K562 (cell line): ENCODE data around the gene PCOLCE2. TPM values are rescaled to one million over a fixed set of nuclear protein-coding genes. Genes with fewer than 3 reads are reported as not detected.

Experiments used
- ATAC-seq: fragments of 200-7000 bp; cut with Tn5 transposase; 3 replicates; pipeline ENCODE4 v1.9.1; 2020; ENCODE audit warnings: moderate library complexity
- BruUV-seq: library from RNA; stranded (reverse); fragments of 400-500 nt; replicated peaks from 2 replicates; lab custom pipeline; 2021; lab: Mats Ljungman, UMichigan
- CTCF ChIA-PET: fragments of 300-600 bp; formaldehyde crosslinking; extraction: SDS; loops from one replicate; lab custom pipeline; 2021; ENCODE audit warnings: low intra/inter-chr PET ratio; lab: Yijun Ruan, JAX
- POLR2A ChIA-PET: fragments of 300-600, 350-650 bp; sonication (Branson Sonifier 250); formaldehyde crosslinking; extraction: SDS; loops from one replicate; lab custom pipeline; 2021; ENCODE audit warnings: antibody characterized with exemption, inconsistent platforms; lab: Yijun Ruan, JAX
- DNase-seq, 4 experiments: peaks; one replicate each; pipeline versions ENCODE4 v3.0.0 to v3.0.0-alpha.2; 2011 to 2018; ENCODE audit warnings: low spot score in 3 of 4, mixed read lengths in 3 of 4; ENCODE audit errors: extremely low read depth in 1 of 4
- FAIRE-seq: peaks from 2 replicates; lab custom pipeline; 2011; peaks lifted over from hg19 to GRCh38; lab: Jason Lieb, UNC
- H2AFZ ChIP-seq: 2 replicates; pipeline ENCODE4 v1.6.0; 2011; ENCODE audit warnings: low read depth, low read length, control low read depth, inconsistent platforms
- H3K27ac ChIP-seq: fragments of 200-600 bp; 3 replicates; pipeline ENCODE4 v1.8.0; 2011; ENCODE audit warnings: low read depth, mild to moderate bottlenecking, control low read depth, inconsistent platforms, low read length, moderate library complexity, mixed read lengths; ENCODE audit errors: extremely low read depth
- H3K27me3 ChIP-seq, 2 experiments: fragments of 300-600 bp in 1 of 2; 2 replicates in 1 of 2; 3 replicates in 1 of 2; pipeline versions ENCODE4 v1.6.0 to v1.8.0; 2011; ENCODE audit warnings: inconsistent platforms in 2 of 2, low read length in 2 of 2, mild to moderate bottlenecking in 1 of 2, mixed read lengths in 1 of 2, moderate library complexity in 1 of 2; ENCODE audit not compliant: control insufficient read depth in 2 of 2, insufficient read depth in 2 of 2
- H3K36me3 ChIP-seq: fragments of 300-600 bp; 3 replicates; pipeline ENCODE4 v1.8.0; 2011; ENCODE audit warnings: mild to moderate bottlenecking, low read length, inconsistent platforms; ENCODE audit not compliant: control insufficient read depth, insufficient read depth
- H3K4me1 ChIP-seq, 2 experiments: fragments of 200-600 bp in 1 of 2; replicated peaks in 1 of 2; 2 replicates in 1 of 2; 3 replicates in 1 of 2; pipeline versions ENCODE4 v1.5.1 to v1.8.0; 2011; ENCODE audit warnings: inconsistent platforms in 2 of 2, low read length in 2 of 2, mild to moderate bottlenecking in 1 of 2, mixed read lengths in 1 of 2, moderate library complexity in 1 of 2; ENCODE audit not compliant: control insufficient read depth in 2 of 2, insufficient read depth in 2 of 2
- H3K4me2 ChIP-seq: 2 replicates; pipeline ENCODE4 v1.6.1; 2011; ENCODE audit warnings: low read length, control low read depth, inconsistent platforms, mixed read lengths; ENCODE audit not compliant: insufficient read depth
- H3K4me3 ChIP-seq: fragments of 200-600 bp; sonication (generic), shearing (Covaris generic); 2 replicates; pipeline ENCODE4 v1.5.1; 2016; ENCODE audit warnings: control low read depth, inconsistent platforms
- H3K79me2 ChIP-seq: fragments of 200-600 bp; 3 replicates; pipeline ENCODE4 v1.8.0; 2011; ENCODE audit warnings: low read length, inconsistent platforms; ENCODE audit not compliant: control insufficient read depth, insufficient read depth
- H3K9ac ChIP-seq, 2 experiments: 2 replicates each; pipeline versions ENCODE4 v1.6.0 to v1.6.1; 2011; ENCODE audit warnings: low read depth in 2 of 2, low read length in 2 of 2, control low read depth in 1 of 2, inconsistent platforms in 1 of 2, mild to moderate bottlenecking in 1 of 2, mixed read lengths in 1 of 2; ENCODE audit not compliant: insufficient read depth in 1 of 2
- H3K9me1 ChIP-seq: one replicate; pipeline ENCODE4 v1.6.0; 2011; ENCODE audit warnings: inconsistent platforms, mild to moderate bottlenecking, low read length, moderate library complexity; ENCODE audit not compliant: control insufficient read depth, insufficient read depth
- H3K9me3 ChIP-seq: replicated peaks from 2 replicates; pipeline ENCODE4 v1.5.1; 2011; ENCODE audit warnings: low read depth, low read length, inconsistent platforms; ENCODE audit not compliant: control insufficient read depth, insufficient read depth
- H4K20me1 ChIP-seq: replicated peaks from 2 replicates; pipeline ENCODE4 v1.6.1; 2011; ENCODE audit warnings: low read length, inconsistent platforms, mixed read lengths; ENCODE audit not compliant: control insufficient read depth, insufficient read depth
- ARID4B ChIP-seq: sonication (generic); formaldehyde crosslinking; IDR thresholded peaks from 2 replicates; pipeline ENCODE4 v1.8.0; 2022; ENCODE audit warnings: mild to moderate bottlenecking, missing genetic modification reagents
- BHLHE40 ChIP-seq: IDR thresholded peaks from 2 replicates; pipeline ENCODE4 v1.6.1; 2011; ENCODE audit warnings: low read length, improper control_type of control experiment
- CSDE1 ChIP-seq, 2 experiments: fragments of 450-650 bp; IDR thresholded peaks; 2 replicates each; pipeline ENCODE4 v1.6.1; 2016; ENCODE audit warnings: mild to moderate bottlenecking in 1 of 2
- RAD21 ChIP-seq, 2 experiments: fragments of 250-450 bp in 1 of 2; fragments of 450-650 bp in 1 of 2; sonication (Bioruptor Pico) in 1 of 2; formaldehyde crosslinking in 1 of 2; IDR thresholded peaks in 1 of 2; conservative IDR thresholded peaks in 1 of 2; 2 replicates each; pipeline versions ENCODE4 v1.4.0 to v1.8.0; 2020 to 2022; ENCODE audit warnings: mild to moderate bottlenecking in 2 of 2, moderate library complexity in 1 of 2
- STAT6 ChIP-seq: sonication (generic); formaldehyde crosslinking; IDR thresholded peaks from 2 replicates; pipeline ENCODE4 v1.8.1; 2023; ENCODE audit warnings: mild to moderate bottlenecking, missing genetic modification reagents
- ZNF263 ChIP-seq: sonication (generic); formaldehyde crosslinking; IDR thresholded peaks from 2 replicates; pipeline ENCODE4 v1.8.0; 2022; ENCODE audit warnings: mild to moderate bottlenecking, missing genetic modification reagents, borderline replicate concordance
- ZNF280A ChIP-seq: fragments of 450-650 bp; IDR thresholded peaks from 2 replicates; pipeline ENCODE4 v1.6.1; 2018; ENCODE audit warnings: mild to moderate bottlenecking, low read depth; ENCODE audit not compliant: partially characterized antibody
- ZNF384 ChIP-seq: IDR thresholded peaks from 2 replicates; pipeline ENCODE4 v1.6.1; 2012; ENCODE audit warnings: low read depth, low read length, improper control_type of control experiment
- WGBS: fragments of 100-300 bp; shearing (Covaris generic); methylation state at CpG from one replicate; pipeline ENCODE4 v1.1.6; 2016; ENCODE audit warnings: low coverage, mixed read lengths; ENCODE audit not compliant: insufficient coverage; ENCODE audit errors: missing lambda C conversion rate; 5-methylcytosine and 5-hydroxymethylcytosine counted together
- in situ Hi-C: fragments of 300-500 bp; cut with MboI; formaldehyde crosslinking; loops from 4 replicates; pipeline ENCODE4 v1.15.0; 2018; ENCODE audit warnings: inconsistent platforms, mixed read lengths
- intact Hi-C: fragments of 100-400 bp; cut with micrococcal nuclease; formaldehyde crosslinking; loops from 2 replicates; pipeline ENCODE4 v1.14.2; 2022
- polyA plus RNA-seq, 8 experiments: library from polyadenylated mRNA; depleted of rRNA in 4 of 8; stranded (reverse) in 5 of 8; unstranded in 3 of 8; fragments of >200 nt; fragmentation: Nextera tagmentation in 2 of 8; fragmentation: Illumina TruSeq in 1 of 8; extraction: Ambion mirVana in 2 of 8; extraction: Trizol in 1 of 8; gene quantifications; 2 replicates each; pipeline versions ENCODE4 v1.2.1 to v1.2.3, GENCODE V29; 2011 to 2014; ENCODE audit warnings: inconsistent platforms in 1 of 8, missing spikeins in 1 of 8
- total RNA-seq, 7 experiments: library from RNA; depleted of rRNA in 6 of 7; stranded (reverse); fragments of >200 nt in 6 of 7; fragmentation: Illumina TruSeq in 2 of 7; extraction: Trizol in 2 of 7; gene quantifications; 2 replicates each; pipeline versions ENCODE4 v1.2.1 to v1.2.3, GENCODE V29; 2011 to 2021; ENCODE audit warnings: low replicate concordance in 1 of 7

PCOLCE2 gene
- total and polyA plus RNA-seq, 9 of the 15 experiments (the other 6 are each of a cell fraction or from before 2014, with no cell fraction given), result 0.18 to 1.2 (median 0.65) TPM

- TF ChIP-seq STAT6 (CRISPR knock-in tag), result no peak
These were observed 71.0 kb downstream of the PCOLCE2 start (continued) for GRCh38 chr3:142817897-142818296.

- in situ Hi-C loops, result no loop called here
- Histone ChIP-seq H3K27me3 (peaks cover 0 to 5% of the 10 kb centered on the region in 2 experiments; a peak in 1 of 5 replicates), H3K4me1 (peaks cover 0 to 10% of the 10 kb centered on the region in 2 experiments; a peak in 3 of 5 replicates), H2AFZ (no peak overlapping the region), H3K9me1 (no peaks in the 10 kb centered on the region), H3K9me3 (no peaks in the 10 kb centered on the region), H4K20me1 (no peaks in the 10 kb centered on the region), H3K4me2 (no peak overlapping the region), H3K79me2 (no peaks in the 10 kb centered on the region), H3K36me3 (no peaks in the 10 kb centered on the region), H3K4me3 (no peak overlapping the region), H3K9ac (no peak overlapping the region), H3K27ac (no peak overlapping the region)
- 6% methylated on average over 1 of the region's 1 CpG for WGBS
- no TSS peak for BruUV-seq
- POLR2A ChIA-PET, result interaction anchor here (0.6 to 1.3 kb wide), 5 partner anchors 8 to 301 kb away, joined by 3 to 6 read pairs (median 3); no protein-coding TSS in a partner anchor
- TF ChIP-seq ZNF263 (CRISPR knock-in tag), result no peak
- TF ChIP-seq ZNF384, result no peak
- no peak for TF ChIP-seq BHLHE40
- no peak for TF ChIP-seq ARID4B (CRISPR knock-in tag)
- no peak for TF ChIP-seq RAD21 (CRISPR knock-in tag; conservative IDR thresholded peaks at IDR 0.05 in 1 of 2, IDR thresholded peaks at IDR 0.05 in 1 of 2)
- TF ChIP-seq CSDE1 (IDR thresholded peaks at IDR 0.05), result no peak
- TF ChIP-seq ZNF280A, result no peak
- no peak for DNase-seq
- intact Hi-C loops, result no loop called here
- ATAC-seq, result no peak
- no peak for FAIRE-seq
- CTCF ChIA-PET, result no interaction called here
These were observed 71.5 kb downstream of the PCOLCE2 start for GRCh38 chr3:142817356-142817755.
